OCI-LY7 (cell line): ENCODE data around the gene ADCY9. TPM values are rescaled to one million over a fixed set of nuclear protein-coding genes. Genes with fewer than 3 reads are reported as not detected.
"Not testable (repeated sequence)": the region's sequence is repeated elsewhere in the genome, so short reads cannot be mapped to it uniquely, and the experiment has no call there.

Experiments
- BruUV-seq: library from RNA; stranded (reverse); fragments of 400-500 nt; replicated peaks from 2 replicates; lab custom pipeline; 2021; lab: Mats Ljungman, UMichigan
- CTCF ChIA-PET: fragments of 300-600 bp; sonication (Branson Sonifier 250); formaldehyde crosslinking; loops from one replicate; lab custom pipeline; 2022; ENCODE audit warnings: antibody characterized with exemption; ENCODE audit not compliant: unreplicated experiment; lab: Charles Lee
- POLR2A ChIA-PET: fragments of 300-600 bp; sonication (Branson Sonifier 250); formaldehyde crosslinking; loops from one replicate; lab custom pipeline; 2022; ENCODE audit warnings: antibody characterized with exemption; lab: Charles Lee
- DNase-seq: peaks from one replicate; pipeline ENCODE4 v3.0.0-alpha.2; 2015; ENCODE audit warnings: low spot score
- H2AFZ ChIP-seq: fragments of 200-600 bp; sonication (generic), shearing (Covaris generic); 2 replicates; pipeline ENCODE4 v1.6.1; 2014; ENCODE audit warnings: mild to moderate bottlenecking, antibody characterized with exemption, low read length, moderate library complexity
- H3K27ac ChIP-seq: fragments of 200-600 bp; sonication (generic); 2 replicates; pipeline ENCODE4 v1.5.1; 2014; ENCODE audit warnings: mixed run types, low read depth, mild to moderate bottlenecking, moderate library complexity, low read length, inconsistent platforms; ENCODE audit not compliant: poor library complexity, severe bottlenecking
- H3K36me3 ChIP-seq: fragments of 200-600 bp; sonication (generic); 2 replicates; pipeline ENCODE4 v1.6.1; 2014; ENCODE audit warnings: mild to moderate bottlenecking, antibody characterized with exemption, low read length, moderate library complexity, mixed read lengths; ENCODE audit not compliant: insufficient read depth
- H3K4me1 ChIP-seq: fragments of 200-600 bp; sonication (generic); 2 replicates; pipeline ENCODE4 v1.5.1; 2014; ENCODE audit warnings: mild to moderate bottlenecking, low read length; ENCODE audit not compliant: insufficient read depth, poor library complexity, severe bottlenecking
- H3K4me2 ChIP-seq: fragments of 200-600 bp; sonication (generic); 2 replicates; pipeline ENCODE4 v1.6.1; 2014; ENCODE audit warnings: mild to moderate bottlenecking, low read length
- H3K4me3 ChIP-seq: fragments of 200-600 bp; sonication (generic); 2 replicates; pipeline ENCODE4 v1.5.1; 2014; ENCODE audit warnings: mild to moderate bottlenecking, low read depth, low read length; ENCODE audit not compliant: poor library complexity, severe bottlenecking
- H3K79me2 ChIP-seq: fragments of 200-600 bp; sonication (generic); 2 replicates; pipeline ENCODE4 v1.6.1; 2016; ENCODE audit warnings: low read depth, mild to moderate bottlenecking, low read length, moderate library complexity, mixed read lengths; ENCODE audit not compliant: insufficient read depth
- H3K9me2 ChIP-seq: fragments of 200-600 bp; sonication (generic); 2 replicates; pipeline ENCODE4 v1.6.1; 2016; ENCODE audit warnings: mild to moderate bottlenecking, low read length, mixed read lengths; ENCODE audit not compliant: insufficient read depth
- H3K9me3 ChIP-seq: fragments of 200-600 bp; sonication (generic); 2 replicates; pipeline ENCODE4 v1.6.1; 2014; ENCODE audit warnings: mild to moderate bottlenecking, mixed run types, low read length, mixed read lengths
- H4K20me1 ChIP-seq: fragments of 200-600 bp; sonication (generic); 2 replicates; pipeline ENCODE4 v1.6.1; 2014; ENCODE audit warnings: mild to moderate bottlenecking, antibody characterized with exemption, low read length, moderate library complexity, mixed read lengths; ENCODE audit not compliant: insufficient read depth
- EZH2phosphoT487 ChIP-seq: fragments of 200-600 bp; sonication (generic); IDR thresholded peaks from 2 replicates; pipeline ENCODE4 v1.6.1; 2018; ENCODE audit warnings: low read depth, borderline replicate concordance, mild to moderate bottlenecking, mixed run types, antibody characterized with exemption, low read length, moderate library complexity, mixed read lengths
- intact Hi-C: fragments of 100-400 bp; cut with micrococcal nuclease; formaldehyde crosslinking; loops from one replicate; pipeline ENCODE4 v1.10.0; 2022; ENCODE audit not compliant: unreplicated experiment
- total RNA-seq, 2 experiments: library from RNA; depleted of rRNA in 1 of 2; stranded (reverse); fragments of >200 nt in 1 of 2; shearing (Covaris generic) in 1 of 2; gene quantifications; 2 replicates each; pipeline ENCODE4 v1.2.3, GENCODE V29; 2014 to 2022
- TF ChIP-seq, protein P1 (sequence below): fragments of 200-600 bp; sonication (generic); conservative IDR thresholded peaks from 2 replicates; pipeline ENCODE4 v1.5.1; 2014; ENCODE audit warnings: mild to moderate bottlenecking, antibody characterized with exemption, low read length, moderate library complexity, mixed read lengths

The ADCY9 gene
- total RNA-seq, 2 experiments from 2014 or later: 0.22 to 0.34 TPM

DNA sequence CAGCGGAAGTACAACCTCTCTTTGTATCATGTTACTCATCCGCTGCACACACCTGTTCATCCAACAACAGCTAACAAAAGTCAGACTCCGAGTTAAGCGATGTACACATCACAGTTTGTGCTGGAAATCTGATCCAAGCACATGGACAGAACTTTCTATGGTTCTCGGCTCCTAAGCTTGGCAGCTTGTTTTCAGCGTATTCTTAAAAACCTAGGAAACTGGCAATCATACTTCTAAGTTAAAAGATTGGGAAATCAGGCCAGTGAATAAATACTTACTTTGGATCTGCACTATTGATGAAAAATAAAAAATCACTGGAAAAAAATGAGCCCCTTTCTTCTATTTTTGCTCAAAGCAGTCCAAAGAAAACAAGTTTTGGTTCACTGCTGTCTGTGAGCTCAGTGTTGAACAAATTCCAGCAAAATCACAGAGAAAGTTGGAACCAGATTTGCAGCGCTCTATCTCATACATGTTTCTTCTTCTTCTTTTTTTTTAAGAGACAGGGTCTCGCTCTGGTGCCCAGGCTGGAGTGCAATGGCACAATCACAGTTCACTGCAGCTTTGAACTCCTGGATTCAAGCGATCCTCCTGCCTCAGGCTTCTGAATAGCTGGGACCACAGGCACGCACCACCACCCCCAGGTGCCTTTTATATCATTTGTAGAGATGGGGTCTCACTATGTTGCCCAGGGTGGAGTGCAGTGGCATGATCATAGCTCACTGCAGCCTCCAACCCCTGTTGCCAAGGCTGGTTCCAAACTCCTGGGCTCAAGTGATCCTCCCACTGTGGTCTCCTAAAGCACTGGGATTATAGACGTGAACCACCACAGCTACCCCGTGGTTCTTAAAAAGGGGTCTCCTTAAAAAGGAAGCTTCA is 164.1 kb downstream of the ADCY9 start:
- Histone ChIP-seq H3K4me1 (no peaks in the 10 kb centered on the region), H3K9me2 (no peaks in the 10 kb centered on the region), H3K79me2 (no peaks in the 10 kb centered on the region), H4K20me1 (no peaks in the 10 kb centered on the region), H3K9me3 (no peaks in the 10 kb centered on the region), H3K4me2 (no peak overlapping the region), H3K4me3 (no peak overlapping the region), H3K27ac (no peak overlapping the region), H2AFZ (no peak overlapping the region), H3K36me3 (no peaks in the 10 kb centered on the region)
- ChIA-PET CTCF (no interaction called here), POLR2A (no interaction called here)
- TF ChIP-seq, protein P1, sequence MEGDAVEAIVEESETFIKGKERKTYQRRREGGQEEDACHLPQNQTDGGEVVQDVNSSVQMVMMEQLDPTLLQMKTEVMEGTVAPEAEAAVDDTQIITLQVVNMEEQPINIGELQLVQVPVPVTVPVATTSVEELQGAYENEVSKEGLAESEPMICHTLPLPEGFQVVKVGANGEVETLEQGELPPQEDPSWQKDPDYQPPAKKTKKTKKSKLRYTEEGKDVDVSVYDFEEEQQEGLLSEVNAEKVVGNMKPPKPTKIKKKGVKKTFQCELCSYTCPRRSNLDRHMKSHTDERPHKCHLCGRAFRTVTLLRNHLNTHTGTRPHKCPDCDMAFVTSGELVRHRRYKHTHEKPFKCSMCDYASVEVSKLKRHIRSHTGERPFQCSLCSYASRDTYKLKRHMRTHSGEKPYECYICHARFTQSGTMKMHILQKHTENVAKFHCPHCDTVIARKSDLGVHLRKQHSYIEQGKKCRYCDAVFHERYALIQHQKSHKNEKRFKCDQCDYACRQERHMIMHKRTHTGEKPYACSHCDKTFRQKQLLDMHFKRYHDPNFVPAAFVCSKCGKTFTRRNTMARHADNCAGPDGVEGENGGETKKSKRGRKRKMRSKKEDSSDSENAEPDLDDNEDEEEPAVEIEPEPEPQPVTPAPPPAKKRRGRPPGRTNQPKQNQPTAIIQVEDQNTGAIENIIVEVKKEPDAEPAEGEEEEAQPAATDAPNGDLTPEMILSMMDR: no peak
- TF ChIP-seq EZH2phosphoT487: no peak
- intact Hi-C loops: no loop called here
- BruUV-seq: no TSS peak
- DNase-seq: no peak

DNA sequence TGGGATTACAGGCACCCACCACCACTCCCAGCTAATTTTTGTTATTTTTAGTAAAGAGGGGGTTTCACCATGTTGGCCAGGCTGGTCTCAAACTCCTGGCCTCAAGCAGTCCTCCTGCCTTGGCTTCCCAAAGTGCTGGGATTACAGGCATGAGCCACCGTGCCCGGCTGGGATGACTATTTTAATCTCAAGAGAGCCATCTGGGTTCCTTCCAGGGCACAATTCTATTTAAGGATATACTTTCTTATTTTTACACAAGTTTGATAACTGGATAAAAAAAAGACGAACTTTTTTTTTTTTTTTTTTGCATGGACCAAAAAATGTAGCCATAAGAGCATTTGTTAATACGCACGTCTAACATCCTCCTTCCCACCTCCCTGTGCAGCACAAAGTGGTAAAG is 164.9 kb downstream of the ADCY9 start:
- H3K79me2 ChIP-seq, H4K20me1 ChIP-seq, H2AFZ ChIP-seq, H3K27ac ChIP-seq, DNase-seq, H3K36me3 ChIP-seq, CTCF ChIA-PET, H3K9me3 ChIP-seq, H3K4me2 ChIP-seq, intact Hi-C loops, POLR2A ChIA-PET, BruUV-seq, H3K9me2 ChIP-seq, H3K4me3 ChIP-seq, H3K4me1 ChIP-seq: not testable (repeated sequence)

DNA sequence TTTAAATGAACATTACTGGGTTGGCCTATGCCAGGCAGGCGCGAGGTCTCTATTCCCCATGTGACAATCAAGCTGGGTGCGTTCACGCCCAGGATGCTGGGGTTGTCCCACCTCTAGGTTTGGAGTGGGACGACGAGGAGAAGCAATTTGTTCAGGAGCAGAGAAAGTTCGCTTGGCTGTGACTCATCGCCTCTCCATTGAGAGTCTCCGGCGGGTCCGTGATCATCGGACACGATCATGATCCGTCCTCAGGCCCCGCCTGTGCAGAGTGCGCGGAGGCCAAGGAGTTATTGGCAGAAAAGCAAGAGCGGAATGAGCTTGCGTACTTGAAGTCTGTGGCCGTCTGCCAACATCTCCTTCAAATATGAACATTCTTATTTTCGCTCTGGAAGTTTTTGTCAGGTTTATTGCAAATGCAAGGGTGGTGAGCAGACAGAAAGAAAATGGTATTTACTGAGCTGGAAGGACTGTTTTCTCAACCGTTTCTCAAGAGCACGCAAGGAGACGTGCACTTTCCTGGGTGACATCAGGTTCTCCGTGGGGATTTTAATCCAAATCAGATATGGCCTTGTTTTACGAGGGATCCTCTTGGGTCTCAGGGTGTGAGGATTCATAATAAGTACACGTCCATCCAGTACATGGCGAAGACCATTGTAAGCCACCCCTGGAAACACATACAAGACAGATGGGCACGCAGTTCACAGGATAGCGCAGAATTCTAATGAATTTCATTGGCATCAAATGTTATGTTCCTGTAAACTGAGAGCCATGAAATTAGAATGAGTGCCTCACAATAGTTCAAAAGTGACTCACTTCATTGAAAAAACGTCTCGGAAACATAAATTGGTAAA is 165.7 kb downstream of the ADCY9 start:
- intact Hi-C loops: no loop called here
- no peak overlapping the region for H3K27ac ChIP-seq
- BruUV-seq: no TSS peak
- ChIA-PET POLR2A (no interaction called here), CTCF (no interaction called here)
- DNase-seq: no peak
- no peaks in the 10 kb centered on the region for H3K9me2 ChIP-seq
- H3K9me3 ChIP-seq: no peaks in the 10 kb centered on the region
- no peak overlapping the region for H3K4me2 ChIP-seq
- no peaks in the 10 kb centered on the region for H3K36me3 ChIP-seq
- H3K79me2 ChIP-seq: no peaks in the 10 kb centered on the region
- no peak overlapping the region for H2AFZ ChIP-seq
- no peaks in the 10 kb centered on the region for H3K4me1 ChIP-seq
- no peak for TF ChIP-seq EZH2phosphoT487
- TF ChIP-seq, protein P1: no peak
- H3K4me3 ChIP-seq: no peak overlapping the region
- no peaks in the 10 kb centered on the region for H4K20me1 ChIP-seq
